Measurements from ENCODE around the gene SLC44A1. TPM values are rescaled to one million over a fixed set of nuclear protein-coding genes. Genes with fewer than 3 reads are reported as not detected.

SLC44A1 gene
- total RNA-seq, 4 donors from 2014 or later, result 51.1 to 82.2 (median 70.5) TPM

- no peak for TF ChIP-seq POLR2A (IDR thresholded peaks at IDR 0.05)
- no peak for TF ChIP-seq CTCF (IDR thresholded peaks at IDR 0.05)
- DNase-seq (ENCODE audit: low spot score in 2 of 2), result no peak
- 93% methylated on average over 3 of the region's 3 CpGs for WGBS, 2 donors
- intact Hi-C loops (cut with DNase I; ENCODE audit: low total_unique reads), result no loop called here
- H3K4me3 ChIP-seq (ENCODE audit: low read depth, poor library complexity, severe bottlenecking), result no peak overlapping the region
Measured at GRCh38 chr9:105426657-105427056, 182.2 kb downstream of the SLC44A1 start.

DNA sequence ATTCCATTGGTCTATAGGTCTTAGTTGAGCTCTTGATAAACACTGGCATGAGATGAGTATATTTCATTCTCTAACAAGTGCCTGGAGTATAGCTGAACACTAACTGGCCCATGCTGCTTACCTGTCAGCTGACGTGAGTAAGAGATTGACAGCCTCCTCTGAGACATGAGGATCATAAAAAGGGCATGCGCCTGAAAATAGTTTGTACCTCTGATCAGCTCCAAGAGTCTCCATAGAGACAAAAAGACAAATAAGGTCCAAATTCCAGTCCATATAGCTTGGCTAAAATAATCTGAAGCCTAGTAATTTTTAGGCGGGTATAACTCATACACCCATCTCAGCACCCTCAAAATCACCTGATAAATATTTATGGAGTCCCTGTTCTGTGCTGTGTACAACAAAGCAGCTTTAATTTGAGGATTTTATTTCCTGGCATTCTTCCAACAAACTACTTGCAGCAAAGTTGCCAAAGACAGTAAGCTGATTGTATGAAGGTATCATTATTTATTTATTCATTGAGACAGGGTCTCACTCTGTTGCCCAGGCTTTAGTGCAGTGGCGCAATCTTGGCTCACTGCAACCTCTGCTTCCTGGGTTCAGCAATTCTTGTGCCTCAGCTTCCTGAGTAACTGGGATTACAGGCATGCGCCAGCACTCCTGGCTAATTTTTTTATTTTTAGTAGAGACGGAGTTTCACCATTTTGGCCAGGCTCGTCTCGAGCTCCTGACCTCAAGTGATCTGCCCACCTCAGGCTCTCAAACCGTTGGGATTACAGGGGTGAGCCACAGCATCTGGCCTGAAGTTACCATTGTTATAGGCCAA lies 187.2 kb downstream of the SLC44A1 start:
- no peak for TF ChIP-seq CTCF (IDR thresholded peaks at IDR 0.05)
- TF ChIP-seq POLR2A (IDR thresholded peaks at IDR 0.05), result no peak
- DNase-seq (ENCODE audit: low spot score in 2 of 2), result no peak
- H3K4me3 ChIP-seq (ENCODE audit: low read depth, poor library complexity, severe bottlenecking), result no peak overlapping the region
- 82 to 84% methylated on average over 9 of the region's 9 CpGs for WGBS, 2 donors
- intact Hi-C loops (cut with DNase I; ENCODE audit: low total_unique reads), result no loop called here

GRCh38 chr9:105432247-105432842 lies 187.9 kb downstream of the SLC44A1 start:
- TF ChIP-seq POLR2A (IDR thresholded peaks at IDR 0.05) (no peak), CTCF (IDR thresholded peaks at IDR 0.05) (no peak)
- WGBS, 2 donors, result 85 to 87% methylated on average over 2 of the region's 2 CpGs

DNA sequence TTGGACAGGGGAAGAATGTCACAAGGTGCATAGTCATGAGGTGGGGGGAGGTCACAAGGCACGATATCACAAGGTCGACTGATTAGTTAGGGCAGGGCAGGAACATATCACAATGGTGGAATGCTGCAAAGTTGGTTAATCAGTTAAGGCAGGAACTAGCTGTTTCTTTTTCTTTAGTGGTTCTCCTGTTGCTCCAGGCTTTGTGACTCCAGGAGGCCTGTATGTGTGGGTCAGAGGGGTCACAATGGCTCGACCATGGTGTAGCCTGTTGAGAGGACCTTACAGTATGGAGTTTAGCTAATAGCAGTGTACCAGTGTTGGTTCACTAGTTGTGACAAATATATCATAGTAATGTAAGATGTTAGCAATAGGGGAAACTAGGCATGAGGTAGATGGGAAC lies 191.0 kb downstream of the SLC44A1 start:
- no peak for DNase-seq (ENCODE audit: low spot score in 2 of 2)
- TF ChIP-seq POLR2A (IDR thresholded peaks at IDR 0.05) (no peak), CTCF (IDR thresholded peaks at IDR 0.05) (no peak)
- intact Hi-C loops (cut with DNase I; ENCODE audit: low total_unique reads), result no loop called here
- no peak overlapping the region for H3K4me3 ChIP-seq (ENCODE audit: low read depth, poor library complexity, severe bottlenecking)
- 93 to 97% methylated on average over 3 of the region's 3 CpGs for WGBS, 2 donors

More at GRCh38 chr9:105432247-105432842, 187.9 kb downstream of the SLC44A1 start:
- intact Hi-C loops (cut with DNase I; ENCODE audit: low total_unique reads), result no loop called here
- DNase-seq (ENCODE audit: low spot score in 2 of 2), result no peak
- H3K4me3 ChIP-seq (ENCODE audit: low read depth, poor library complexity, severe bottlenecking), result no peak overlapping the region

DNA sequence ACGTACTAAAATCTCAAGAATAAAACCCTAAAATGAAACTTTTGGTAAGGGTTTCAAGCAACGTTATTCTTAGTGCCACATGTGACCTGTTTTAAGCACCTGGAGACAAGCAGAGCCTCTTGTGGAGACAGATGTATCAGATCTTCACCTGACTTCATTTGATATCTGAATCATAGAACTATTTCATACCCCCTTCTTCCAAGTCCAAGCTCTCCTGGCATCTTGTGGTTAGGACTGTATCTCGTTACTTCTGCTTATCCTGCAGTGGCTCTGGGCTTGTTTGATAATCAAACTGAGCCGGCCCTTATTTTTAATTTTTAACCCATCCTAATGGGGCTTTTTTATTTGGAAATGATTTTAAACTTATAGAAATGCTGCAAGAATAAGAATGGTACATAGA lies 192.3 kb downstream of the SLC44A1 start:
- intact Hi-C loops (cut with DNase I; ENCODE audit: low total_unique reads), result no loop called here
- WGBS, 2 donors, result 87 to 93% methylated on average over 4 of the region's 4 CpGs
- no peak for DNase-seq (ENCODE audit: low spot score in 2 of 2)
- TF ChIP-seq POLR2A (IDR thresholded peaks at IDR 0.05) (no peak), CTCF (IDR thresholded peaks at IDR 0.05) (no peak)
- H3K4me3 ChIP-seq (ENCODE audit: low read depth, poor library complexity, severe bottlenecking), result no peak overlapping the region
